Measurements from ENCODE around the gene LRTM1. TPM values are rescaled to one million over a fixed set of nuclear protein-coding genes. Genes with fewer than 3 reads are reported as not detected.

The LRTM1 gene
- total RNA-seq, 1 experiment from 2014 or later, result not detected

DNA sequence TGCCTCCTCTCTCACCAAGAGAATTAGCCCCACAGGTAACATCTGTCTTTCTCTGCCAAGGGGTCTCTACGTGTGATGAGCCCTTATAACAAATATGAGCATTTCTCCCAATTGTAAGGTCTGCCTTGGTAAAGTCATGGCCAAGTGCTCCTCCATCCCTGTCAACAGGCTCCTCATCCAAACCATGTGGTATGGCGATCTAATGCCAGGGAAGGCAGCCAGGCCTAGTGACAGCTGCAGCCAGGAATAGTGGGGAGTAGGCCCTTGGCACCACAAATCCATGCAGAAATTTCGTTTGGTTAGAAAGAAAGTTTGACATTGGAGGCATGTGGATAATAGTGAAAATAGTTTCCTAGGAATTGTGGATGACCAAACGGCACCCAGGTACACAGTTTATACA, 4.7 kb upstream of the LRTM1 start:
- POLR2A ChIA-PET, result no interaction called here
- no peak for DNase-seq (ENCODE audit: low read depth, low spot score)

More for the DNA sequence above, 4.7 kb upstream of the LRTM1 start:
- Histone ChIP-seq H3K36me3 (ENCODE audit: control insufficient read depth in 1 of 2, insufficient read depth in 2 of 2, low read length in 2 of 2) (no peaks in the 10 kb centered on the region), H3K9me2 (ENCODE audit: insufficient read depth) (no peaks in the 10 kb centered on the region), H3K4me2 (ENCODE audit: low read length) (no peak overlapping the region), H4K20me1 (ENCODE audit: insufficient read depth) (no peaks in the 10 kb centered on the region), H3K4me3 (replicated peaks in 1 of 2; ENCODE audit: low read depth in 1 of 2, low read length in 2 of 2) (no peak overlapping the region), H3K9me3 (ENCODE audit: control insufficient read depth in 1 of 2, insufficient read depth in 1 of 2, low read depth in 1 of 2, low read length in 2 of 2) (peaks cover 2 to 13% of the 10 kb centered on the region in 2 experiments; a peak in 1 of 4 replicates), H3K9ac (ENCODE audit: low read length) (no peak overlapping the region), H3K27ac (ENCODE audit: low read depth, low read length) (no peak overlapping the region), H3K79me2 (ENCODE audit: insufficient read depth, low read length) (no peaks in the 10 kb centered on the region), H2AFZ (ENCODE audit: low read depth, low read length, poor library complexity, severe bottlenecking) (no peak overlapping the region), H3K27me3 (ENCODE audit: insufficient read depth, low read length) (no peaks in the 10 kb centered on the region), H3K4me1 (ENCODE audit: control insufficient read depth in 1 of 2, insufficient read depth in 2 of 2, low read length in 2 of 2) (no peaks in the 10 kb centered on the region)
- ATAC-seq, result no peak
- no TSS peak for BruUV-seq (replicated peaks)
- TF ChIP-seq FOSL1 (IDR thresholded peaks at IDR 0.05; ENCODE audit: low read depth) (no peak), CEBPB (IDR thresholded peaks at IDR 0.05; ENCODE audit: low read depth) (no peak), SRF (IDR thresholded peaks at IDR 0.05; ENCODE audit: low read depth) (no peak), SP1 (IDR thresholded peaks at IDR 0.05; ENCODE audit: low read depth) (no peak), ZNF274 (IDR thresholded peaks at IDR 0.05; ENCODE audit: low read depth, low read length) (no peak), ELF1 (IDR thresholded peaks at IDR 0.05; ENCODE audit: borderline replicate concordance, low read depth) (no peak), RAD21 (IDR thresholded peaks at IDR 0.05; ENCODE audit: low read depth) (no peak), EGR1 (IDR thresholded peaks at IDR 0.05; ENCODE audit: low read depth) (no peak), EZH2 (IDR thresholded peaks at IDR 0.05) (no peak), TCF7L2 (IDR thresholded peaks at IDR 0.05; ENCODE audit: borderline replicate concordance, extremely low read depth, insufficient read depth, insufficient read length) (no peak), JUND (IDR thresholded peaks at IDR 0.05) (no peak), SIN3A (IDR thresholded peaks at IDR 0.05; ENCODE audit: low read depth) (no peak)
- TF ChIP-seq, protein P1, sequence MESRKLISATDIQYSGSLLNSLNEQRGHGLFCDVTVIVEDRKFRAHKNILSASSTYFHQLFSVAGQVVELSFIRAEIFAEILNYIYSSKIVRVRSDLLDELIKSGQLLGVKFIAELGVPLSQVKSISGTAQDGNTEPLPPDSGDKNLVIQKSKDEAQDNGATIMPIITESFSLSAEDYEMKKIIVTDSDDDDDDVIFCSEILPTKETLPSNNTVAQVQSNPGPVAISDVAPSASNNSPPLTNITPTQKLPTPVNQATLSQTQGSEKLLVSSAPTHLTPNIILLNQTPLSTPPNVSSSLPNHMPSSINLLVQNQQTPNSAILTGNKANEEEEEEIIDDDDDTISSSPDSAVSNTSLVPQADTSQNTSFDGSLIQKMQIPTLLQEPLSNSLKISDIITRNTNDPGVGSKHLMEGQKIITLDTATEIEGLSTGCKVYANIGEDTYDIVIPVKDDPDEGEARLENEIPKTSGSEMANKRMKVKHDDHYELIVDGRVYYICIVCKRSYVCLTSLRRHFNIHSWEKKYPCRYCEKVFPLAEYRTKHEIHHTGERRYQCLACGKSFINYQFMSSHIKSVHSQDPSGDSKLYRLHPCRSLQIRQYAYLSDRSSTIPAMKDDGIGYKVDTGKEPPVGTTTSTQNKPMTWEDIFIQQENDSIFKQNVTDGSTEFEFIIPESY (IDR thresholded peaks at IDR 0.05; ENCODE audit: extremely low read depth, insufficient replicate concordance, low read length), result no peak
- TF ChIP-seq, protein P2, sequence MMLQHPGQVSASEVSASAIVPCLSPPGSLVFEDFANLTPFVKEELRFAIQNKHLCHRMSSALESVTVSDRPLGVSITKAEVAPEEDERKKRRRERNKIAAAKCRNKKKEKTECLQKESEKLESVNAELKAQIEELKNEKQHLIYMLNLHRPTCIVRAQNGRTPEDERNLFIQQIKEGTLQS (IDR thresholded peaks at IDR 0.05), result no peak
- TF ChIP-seq, protein P3, sequence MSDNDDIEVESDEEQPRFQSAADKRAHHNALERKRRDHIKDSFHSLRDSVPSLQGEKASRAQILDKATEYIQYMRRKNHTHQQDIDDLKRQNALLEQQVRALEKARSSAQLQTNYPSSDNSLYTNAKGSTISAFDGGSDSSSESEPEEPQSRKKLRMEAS (IDR thresholded peaks at IDR 0.05), result no peak
- TF ChIP-seq, protein P4, sequence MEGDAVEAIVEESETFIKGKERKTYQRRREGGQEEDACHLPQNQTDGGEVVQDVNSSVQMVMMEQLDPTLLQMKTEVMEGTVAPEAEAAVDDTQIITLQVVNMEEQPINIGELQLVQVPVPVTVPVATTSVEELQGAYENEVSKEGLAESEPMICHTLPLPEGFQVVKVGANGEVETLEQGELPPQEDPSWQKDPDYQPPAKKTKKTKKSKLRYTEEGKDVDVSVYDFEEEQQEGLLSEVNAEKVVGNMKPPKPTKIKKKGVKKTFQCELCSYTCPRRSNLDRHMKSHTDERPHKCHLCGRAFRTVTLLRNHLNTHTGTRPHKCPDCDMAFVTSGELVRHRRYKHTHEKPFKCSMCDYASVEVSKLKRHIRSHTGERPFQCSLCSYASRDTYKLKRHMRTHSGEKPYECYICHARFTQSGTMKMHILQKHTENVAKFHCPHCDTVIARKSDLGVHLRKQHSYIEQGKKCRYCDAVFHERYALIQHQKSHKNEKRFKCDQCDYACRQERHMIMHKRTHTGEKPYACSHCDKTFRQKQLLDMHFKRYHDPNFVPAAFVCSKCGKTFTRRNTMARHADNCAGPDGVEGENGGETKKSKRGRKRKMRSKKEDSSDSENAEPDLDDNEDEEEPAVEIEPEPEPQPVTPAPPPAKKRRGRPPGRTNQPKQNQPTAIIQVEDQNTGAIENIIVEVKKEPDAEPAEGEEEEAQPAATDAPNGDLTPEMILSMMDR (IDR thresholded peaks at IDR 0.05 in 2 of 3, conservative IDR thresholded peaks at IDR 0.05 in 1 of 3; ENCODE audit: borderline replicate concordance in 1 of 3, insufficient read depth in 1 of 3, low read depth in 2 of 3, low read length in 2 of 3), result no peak
- TF ChIP-seq, protein P5, sequence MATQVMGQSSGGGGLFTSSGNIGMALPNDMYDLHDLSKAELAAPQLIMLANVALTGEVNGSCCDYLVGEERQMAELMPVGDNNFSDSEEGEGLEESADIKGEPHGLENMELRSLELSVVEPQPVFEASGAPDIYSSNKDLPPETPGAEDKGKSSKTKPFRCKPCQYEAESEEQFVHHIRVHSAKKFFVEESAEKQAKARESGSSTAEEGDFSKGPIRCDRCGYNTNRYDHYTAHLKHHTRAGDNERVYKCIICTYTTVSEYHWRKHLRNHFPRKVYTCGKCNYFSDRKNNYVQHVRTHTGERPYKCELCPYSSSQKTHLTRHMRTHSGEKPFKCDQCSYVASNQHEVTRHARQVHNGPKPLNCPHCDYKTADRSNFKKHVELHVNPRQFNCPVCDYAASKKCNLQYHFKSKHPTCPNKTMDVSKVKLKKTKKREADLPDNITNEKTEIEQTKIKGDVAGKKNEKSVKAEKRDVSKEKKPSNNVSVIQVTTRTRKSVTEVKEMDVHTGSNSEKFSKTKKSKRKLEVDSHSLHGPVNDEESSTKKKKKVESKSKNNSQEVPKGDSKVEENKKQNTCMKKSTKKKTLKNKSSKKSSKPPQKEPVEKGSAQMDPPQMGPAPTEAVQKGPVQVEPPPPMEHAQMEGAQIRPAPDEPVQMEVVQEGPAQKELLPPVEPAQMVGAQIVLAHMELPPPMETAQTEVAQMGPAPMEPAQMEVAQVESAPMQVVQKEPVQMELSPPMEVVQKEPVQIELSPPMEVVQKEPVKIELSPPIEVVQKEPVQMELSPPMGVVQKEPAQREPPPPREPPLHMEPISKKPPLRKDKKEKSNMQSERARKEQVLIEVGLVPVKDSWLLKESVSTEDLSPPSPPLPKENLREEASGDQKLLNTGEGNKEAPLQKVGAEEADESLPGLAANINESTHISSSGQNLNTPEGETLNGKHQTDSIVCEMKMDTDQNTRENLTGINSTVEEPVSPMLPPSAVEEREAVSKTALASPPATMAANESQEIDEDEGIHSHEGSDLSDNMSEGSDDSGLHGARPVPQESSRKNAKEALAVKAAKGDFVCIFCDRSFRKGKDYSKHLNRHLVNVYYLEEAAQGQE (IDR thresholded peaks at IDR 0.05; ENCODE audit: low read depth), result no peak
- ChIA-PET CTCF (no interaction called here), RAD21 (ENCODE audit: low non-redundant PET in 1 of 2, low total read pairs in 2 of 2, uncharacterized antibody in 2 of 2, unreplicated experiment in 2 of 2) (no interaction called here)
- intact Hi-C loops (cut with micrococcal nuclease), result no loop called here

Data from HCT116 (cell line).